ENCODE measurements around the gene FFAR4.

DNA sequence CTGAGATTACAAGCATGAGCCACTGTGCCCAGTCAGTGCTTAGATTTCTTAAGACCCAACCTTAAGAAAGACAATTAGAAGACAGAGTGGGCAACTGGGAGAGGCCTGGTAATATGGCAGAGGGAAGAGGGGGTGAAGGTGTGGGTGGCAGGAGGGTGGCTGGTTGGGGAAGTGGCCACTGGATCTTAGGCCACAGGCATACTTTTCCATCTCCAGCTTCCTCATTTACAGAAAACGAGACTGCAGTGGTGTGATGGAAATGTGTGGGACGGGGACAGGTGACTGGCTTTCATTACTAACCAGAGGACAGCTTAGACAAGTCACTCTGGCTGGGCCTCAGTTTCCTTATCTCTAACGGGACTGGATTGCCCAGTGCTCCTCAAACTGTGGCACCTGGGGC, 1.0 kb upstream of the FFAR4 start:
- no peak for TF ChIP-seq EZH2 (IDR thresholded peaks at IDR 0.05; ENCODE audit: low read length, missing control alignments)
- TF ChIP-seq, protein P1, sequence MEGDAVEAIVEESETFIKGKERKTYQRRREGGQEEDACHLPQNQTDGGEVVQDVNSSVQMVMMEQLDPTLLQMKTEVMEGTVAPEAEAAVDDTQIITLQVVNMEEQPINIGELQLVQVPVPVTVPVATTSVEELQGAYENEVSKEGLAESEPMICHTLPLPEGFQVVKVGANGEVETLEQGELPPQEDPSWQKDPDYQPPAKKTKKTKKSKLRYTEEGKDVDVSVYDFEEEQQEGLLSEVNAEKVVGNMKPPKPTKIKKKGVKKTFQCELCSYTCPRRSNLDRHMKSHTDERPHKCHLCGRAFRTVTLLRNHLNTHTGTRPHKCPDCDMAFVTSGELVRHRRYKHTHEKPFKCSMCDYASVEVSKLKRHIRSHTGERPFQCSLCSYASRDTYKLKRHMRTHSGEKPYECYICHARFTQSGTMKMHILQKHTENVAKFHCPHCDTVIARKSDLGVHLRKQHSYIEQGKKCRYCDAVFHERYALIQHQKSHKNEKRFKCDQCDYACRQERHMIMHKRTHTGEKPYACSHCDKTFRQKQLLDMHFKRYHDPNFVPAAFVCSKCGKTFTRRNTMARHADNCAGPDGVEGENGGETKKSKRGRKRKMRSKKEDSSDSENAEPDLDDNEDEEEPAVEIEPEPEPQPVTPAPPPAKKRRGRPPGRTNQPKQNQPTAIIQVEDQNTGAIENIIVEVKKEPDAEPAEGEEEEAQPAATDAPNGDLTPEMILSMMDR (conservative IDR thresholded peaks at IDR 0.05 in 1 of 2, IDR thresholded peaks at IDR 0.05 in 1 of 2; ENCODE audit: low read depth in 1 of 2, low read length in 2 of 2) = no peak

Data from fibroblast of lung (primary cell).